K562 treated with DMSO at 1 percent for 4 hours (cell line): ENCODE results near the gene KDM7A. TPM values are rescaled to one million over a fixed set of nuclear protein-coding genes. Genes with fewer than 3 reads are reported as not detected.

Source experiments
- total RNA-seq: library from RNA; unstranded; fragments of 300-600 nt; gene quantifications from 2 replicates; pipeline ENCODE4 v1.2.3, GENCODE V29; 2022; ENCODE audit not compliant: insufficient read depth

The KDM7A gene, protein sequence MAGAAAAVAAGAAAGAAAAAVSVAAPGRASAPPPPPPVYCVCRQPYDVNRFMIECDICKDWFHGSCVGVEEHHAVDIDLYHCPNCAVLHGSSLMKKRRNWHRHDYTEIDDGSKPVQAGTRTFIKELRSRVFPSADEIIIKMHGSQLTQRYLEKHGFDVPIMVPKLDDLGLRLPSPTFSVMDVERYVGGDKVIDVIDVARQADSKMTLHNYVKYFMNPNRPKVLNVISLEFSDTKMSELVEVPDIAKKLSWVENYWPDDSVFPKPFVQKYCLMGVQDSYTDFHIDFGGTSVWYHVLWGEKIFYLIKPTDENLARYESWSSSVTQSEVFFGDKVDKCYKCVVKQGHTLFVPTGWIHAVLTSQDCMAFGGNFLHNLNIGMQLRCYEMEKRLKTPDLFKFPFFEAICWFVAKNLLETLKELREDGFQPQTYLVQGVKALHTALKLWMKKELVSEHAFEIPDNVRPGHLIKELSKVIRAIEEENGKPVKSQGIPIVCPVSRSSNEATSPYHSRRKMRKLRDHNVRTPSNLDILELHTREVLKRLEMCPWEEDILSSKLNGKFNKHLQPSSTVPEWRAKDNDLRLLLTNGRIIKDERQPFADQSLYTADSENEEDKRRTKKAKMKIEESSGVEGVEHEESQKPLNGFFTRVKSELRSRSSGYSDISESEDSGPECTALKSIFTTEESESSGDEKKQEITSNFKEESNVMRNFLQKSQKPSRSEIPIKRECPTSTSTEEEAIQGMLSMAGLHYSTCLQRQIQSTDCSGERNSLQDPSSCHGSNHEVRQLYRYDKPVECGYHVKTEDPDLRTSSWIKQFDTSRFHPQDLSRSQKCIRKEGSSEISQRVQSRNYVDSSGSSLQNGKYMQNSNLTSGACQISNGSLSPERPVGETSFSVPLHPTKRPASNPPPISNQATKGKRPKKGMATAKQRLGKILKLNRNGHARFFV
- total RNA-seq, result 5.2 and 5.5 TPM in 2 replicates

DNA sequence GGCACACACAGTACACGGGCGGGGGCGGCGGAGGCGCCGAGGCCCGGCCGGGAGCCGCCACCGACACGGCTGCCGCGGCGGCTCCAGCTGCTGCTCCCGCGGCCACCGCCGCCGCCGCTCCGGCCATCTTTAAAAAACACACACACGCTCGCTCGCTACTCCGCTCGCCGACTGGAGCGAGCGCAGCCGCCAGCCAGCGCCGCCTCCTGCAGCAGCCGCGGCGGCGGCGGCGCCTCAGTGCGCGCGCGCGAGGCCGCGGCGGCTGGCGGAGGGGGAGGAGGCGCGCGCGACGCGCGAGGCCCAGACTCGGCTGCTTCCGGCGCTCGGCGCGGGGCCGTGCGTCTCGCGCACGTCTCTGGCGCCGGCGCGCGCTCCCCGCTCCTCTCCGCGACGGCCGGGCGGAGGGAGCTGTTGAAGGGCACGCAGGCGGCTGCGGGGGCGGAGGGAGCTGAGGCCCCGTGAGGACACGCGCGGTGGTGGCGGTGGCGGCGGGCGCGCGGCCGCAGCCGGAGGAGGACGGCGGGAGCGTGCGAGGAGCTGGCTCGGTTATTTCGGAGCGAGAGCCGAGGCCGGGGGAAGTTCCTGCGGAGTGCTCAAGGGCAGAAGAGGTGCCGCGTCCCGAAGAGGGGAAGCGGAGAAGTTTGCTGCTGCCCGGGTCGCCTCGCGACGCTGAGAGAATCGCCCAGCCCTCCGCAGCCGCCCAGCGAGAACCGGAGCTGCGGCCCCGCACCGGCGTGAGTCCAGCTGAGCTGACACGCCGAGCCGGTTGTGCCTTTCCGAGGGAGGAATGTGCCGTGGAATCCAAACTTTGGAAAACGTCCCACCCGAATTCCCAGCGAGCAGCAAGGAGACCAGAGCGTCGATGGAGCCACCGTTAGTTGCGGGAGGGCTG, at the start of gene KDM7A:
Gene KDM7A (minus strand): TSS at position 173 of the 892 bp plus-strand sequence. CDS start 46 bp downstream, at position 127.

DNA sequence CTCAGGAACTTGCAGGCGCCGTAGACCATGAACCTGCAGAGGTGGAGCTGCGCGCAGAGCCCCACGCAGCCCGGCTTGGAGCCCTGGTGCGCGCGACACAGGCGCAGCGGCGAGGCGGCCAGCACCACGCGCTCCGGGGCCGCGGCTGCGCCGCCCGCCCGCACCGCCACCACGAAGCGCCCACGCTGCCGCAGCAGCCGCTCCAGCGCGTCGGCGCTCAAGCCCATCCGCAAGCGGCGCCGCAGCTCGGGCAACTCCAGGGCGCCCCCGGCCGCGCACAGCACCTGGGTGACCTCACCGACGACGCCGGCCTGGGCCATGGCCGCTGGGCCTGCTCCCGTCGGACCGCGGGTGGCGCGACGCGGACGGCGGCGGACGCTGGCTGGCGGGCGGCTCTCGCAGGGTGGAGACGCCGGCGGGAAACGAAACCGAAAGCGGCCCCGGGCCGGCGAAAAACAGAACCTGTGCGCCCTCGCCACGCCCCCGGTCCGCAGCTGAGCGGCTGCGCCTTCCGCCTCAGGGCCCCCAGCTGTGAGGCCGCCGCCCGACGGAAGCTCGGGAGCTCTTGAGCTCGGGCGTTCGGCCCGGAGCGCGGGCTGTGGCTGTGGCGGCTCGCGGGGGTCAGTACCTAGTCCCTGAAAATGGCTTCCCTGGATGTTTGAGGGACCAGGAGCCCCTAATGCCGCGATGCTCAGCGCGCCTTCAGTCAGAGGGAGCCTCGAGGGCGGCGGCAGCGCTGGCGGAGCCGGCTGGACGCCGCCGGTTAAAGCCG, 114.1 kb downstream of the KDM7A start, which contains the start of gene PARP12:
Gene PARP12 (minus strand): TSS at position 424 of the 772 bp plus-strand sequence. CDS start 104 bp downstream, at position 320.

Other genes starting within 250 kb of the KDM7A start
- gene PARP12, start 114.0 kb downstream of the KDM7A start, total RNA-seq, result 28.3 and 32.3 TPM in 2 replicates
- gene SLC37A3, start 221.5 kb upstream of the KDM7A start, total RNA-seq, result 20.1 and 27.4 TPM in 2 replicates
- gene RAB19, start 227.1 kb upstream of the KDM7A start, total RNA-seq, result not detected in 2 replicates